Hematopoietic multipotent progenitor cell treated with erythropoietin and hydrocortisone succinate and interleukin-3 and kit ligand, for 8 days (in vitro differentiated cells): Measurements from ENCODE around the gene STK32B.
A peak's percentile ranks its signal among the peaks of the same experiment; 100 is the strongest.

Source experiments
- DNase-seq: peaks from one replicate; pipeline ENCODE4 v3.0.0-alpha.2; 2015

The STK32B gene

GRCh38 chr4:5127556-5127955, 76.3 kb downstream of the STK32B start:
- no peak for DNase-seq

DNA sequence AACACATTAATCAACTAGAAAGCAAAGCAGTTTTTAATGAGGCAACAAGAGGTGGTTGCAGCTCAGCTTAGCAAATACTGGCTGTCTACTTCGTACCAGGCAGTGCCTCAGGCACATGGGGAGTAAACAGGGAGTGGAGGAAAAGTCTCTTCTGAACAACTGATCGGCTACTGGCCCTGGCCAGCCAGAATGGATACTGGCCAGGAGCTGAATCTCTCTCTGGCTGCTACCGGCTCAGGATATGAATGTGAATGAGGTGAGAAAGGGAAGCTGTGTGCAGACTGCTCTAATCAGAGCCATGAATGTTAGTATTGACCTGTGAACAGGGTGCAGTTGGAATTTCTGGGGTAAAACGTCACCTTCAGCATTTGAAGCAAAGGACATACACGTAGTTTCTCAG, 77.3 kb downstream of the STK32B start:
- DNase-seq = no peak

- no peak for DNase-seq
These were observed 81.9 kb downstream of the STK32B start for GRCh38 chr4:5133201-5133600.

- no peak for DNase-seq
These were observed 82.8 kb downstream of the STK32B start for GRCh38 chr4:5133933-5134594.

GRCh38 chr4:5134620-5135019, 83.3 kb downstream of the STK32B start:
- no peak for DNase-seq

- no peak for DNase-seq
These were observed 85.9 kb downstream of the STK32B start for GRCh38 chr4:5137226-5137625.

- no peak for DNase-seq
These were observed 86.6 kb downstream of the STK32B start for GRCh38 chr4:5137927-5138326.

DNA sequence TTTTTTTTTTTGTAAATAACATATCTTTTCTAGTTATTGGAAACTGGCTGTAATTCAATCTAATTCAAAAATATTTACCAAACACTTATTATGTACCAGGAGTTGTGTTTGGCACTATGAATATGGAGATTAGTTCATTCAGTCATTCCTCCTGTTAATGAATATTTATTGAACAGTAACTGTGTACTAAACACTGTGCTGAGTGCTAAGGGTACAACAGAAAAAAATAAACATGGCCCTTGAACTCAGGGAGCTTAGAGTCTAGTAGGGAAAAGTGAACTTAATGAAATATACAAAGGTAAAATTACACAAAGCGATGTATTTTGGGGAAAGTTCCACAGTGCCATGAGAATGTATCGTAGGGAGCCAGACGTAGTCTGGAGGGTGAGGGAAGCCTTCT, 87.1 kb downstream of the STK32B start:
- DNase-seq = no peak

DNA sequence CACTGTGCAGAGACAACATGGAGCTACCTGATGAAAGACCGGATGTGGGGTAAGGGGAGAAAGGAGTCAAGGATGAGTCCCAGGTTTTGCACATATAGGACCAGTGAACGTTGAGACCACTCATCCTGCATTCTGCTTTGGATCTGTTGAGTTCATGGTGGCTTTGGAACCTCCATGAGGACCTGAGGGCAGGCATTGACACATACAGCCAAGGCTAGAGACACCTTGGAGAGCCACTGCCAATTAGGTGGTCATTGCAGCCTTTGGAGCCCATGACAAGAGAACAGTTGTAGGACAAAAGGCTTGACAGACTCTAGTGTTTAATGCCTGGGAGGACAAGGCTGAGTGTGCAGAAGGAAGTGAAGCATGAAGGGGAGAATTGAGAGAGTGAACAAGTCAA, 87.9 kb downstream of the STK32B start:
- DNase-seq = no peak

- no peak for DNase-seq
These were observed 90.5 kb downstream of the STK32B start for GRCh38 chr4:5141802-5142201.

- DNase-seq = peak; percentile 63
These were observed 91.4 kb downstream of the STK32B start for GRCh38 chr4:5142726-5143125.

- peak; percentile 25 for DNase-seq
These were observed 92.1 kb downstream of the STK32B start for GRCh38 chr4:5143306-5143861.

DNA sequence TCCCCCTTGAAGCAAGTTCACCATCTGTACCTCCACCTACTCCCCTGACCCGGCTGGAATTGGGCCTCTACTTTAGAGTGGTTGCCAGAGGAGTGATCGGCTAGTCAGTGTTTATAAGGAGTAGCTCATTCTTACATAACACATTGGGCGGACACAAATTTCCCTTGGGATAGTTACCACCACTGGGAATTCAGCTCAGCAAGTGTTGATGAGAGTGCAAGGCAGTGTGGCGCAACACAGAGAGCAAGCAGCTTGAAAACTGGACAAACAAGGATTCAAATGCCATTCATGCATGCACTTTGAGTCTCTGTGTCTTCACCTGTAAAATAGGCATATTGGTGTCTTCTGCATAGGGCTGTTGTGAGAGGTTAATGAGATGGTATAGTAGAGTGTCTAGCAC, 92.7 kb downstream of the STK32B start:
- DNase-seq = no peak

DNA sequence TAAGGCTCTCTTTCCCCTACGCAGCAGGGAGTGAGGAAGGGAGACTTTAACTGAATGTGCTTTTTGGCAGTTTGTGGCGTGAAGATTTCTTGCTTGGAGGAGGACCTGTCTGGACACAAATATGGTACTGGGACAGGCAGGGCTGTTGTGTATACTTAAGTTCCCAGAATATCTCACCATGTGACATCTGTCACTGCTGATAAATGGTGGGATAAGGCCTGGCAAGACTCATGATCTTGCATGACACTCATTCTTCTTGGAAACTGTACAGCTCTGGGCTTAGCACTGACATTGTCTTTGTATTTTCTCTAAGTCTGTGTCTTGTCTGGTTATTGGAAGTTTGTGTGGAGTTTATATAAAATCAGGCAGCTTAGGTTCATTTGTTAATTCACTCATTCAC, 93.1 kb downstream of the STK32B start:
- peak; percentile 93 for DNase-seq

DNA sequence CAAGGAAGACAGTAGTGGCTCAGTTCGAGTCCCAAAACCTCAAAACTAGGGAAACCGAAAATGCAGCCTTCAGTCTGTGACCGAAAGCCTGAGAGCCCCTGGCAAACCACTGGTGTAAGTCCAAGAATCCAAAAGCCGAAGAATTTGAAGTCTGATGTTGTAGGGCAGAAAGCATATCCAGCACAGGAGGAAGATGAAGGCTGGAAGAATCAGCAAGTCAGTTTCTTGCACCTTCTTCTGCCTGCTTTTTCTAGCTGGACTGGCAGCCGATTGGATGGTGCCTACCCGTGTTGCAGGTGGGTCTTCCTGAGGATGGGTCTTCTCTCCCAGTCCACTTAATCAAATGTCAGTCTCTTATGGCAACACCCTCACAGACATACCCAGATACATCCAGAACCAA, 95.0 kb downstream of the STK32B start:
- DNase-seq = no peak

- DNase-seq = no peak
These were observed 101.2 kb downstream of the STK32B start for GRCh38 chr4:5152521-5152920.

- DNase-seq = no peak
These were observed 105.4 kb downstream of the STK32B start for GRCh38 chr4:5156682-5157081.

DNA sequence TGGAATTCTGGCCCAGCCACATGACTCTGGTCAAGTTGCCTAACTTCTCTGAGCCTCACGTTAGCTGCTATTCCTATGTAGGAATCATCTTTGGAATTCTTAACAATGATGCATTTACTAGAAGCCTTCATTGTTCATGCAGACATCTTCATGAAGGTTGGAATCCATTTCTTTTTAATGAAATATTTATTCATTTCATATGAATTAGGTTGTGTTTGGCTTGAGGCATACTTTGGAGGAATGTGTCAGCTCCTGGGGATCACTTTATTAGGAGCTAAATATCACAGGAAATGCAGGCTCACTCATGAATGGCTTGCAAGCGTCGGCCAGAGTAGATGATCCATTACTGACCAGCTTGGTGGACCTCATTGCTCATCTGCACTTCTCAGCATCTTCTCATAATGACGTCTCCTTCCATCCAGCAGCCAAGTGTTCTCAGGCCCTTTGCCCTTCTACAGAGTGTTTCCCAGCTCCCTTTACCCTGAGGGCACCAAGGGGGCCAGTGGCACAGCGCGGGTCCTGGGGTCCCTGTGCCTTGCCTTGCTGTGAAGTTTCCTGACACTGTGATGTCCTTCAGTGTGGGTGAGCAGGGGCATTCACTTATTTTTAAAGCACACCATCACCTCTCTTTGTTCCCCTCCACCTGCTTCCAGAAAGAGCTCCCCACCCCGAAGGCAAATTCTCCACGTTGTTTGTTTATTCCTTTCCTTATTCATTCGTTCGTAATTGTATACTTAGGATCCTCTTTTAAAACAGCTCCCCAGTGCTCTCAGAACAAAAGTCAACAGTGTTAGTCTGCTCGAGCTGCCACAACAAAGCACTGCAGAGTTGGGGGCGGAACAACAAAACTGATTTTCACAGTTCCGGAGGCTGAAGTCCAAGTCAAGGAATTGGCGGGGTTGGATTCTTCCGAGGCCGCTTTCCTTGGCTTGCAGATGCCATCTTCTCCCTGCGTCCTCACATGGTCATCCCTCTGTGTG, 106.8 kb downstream of the STK32B start:
- DNase-seq = no peak

DNA sequence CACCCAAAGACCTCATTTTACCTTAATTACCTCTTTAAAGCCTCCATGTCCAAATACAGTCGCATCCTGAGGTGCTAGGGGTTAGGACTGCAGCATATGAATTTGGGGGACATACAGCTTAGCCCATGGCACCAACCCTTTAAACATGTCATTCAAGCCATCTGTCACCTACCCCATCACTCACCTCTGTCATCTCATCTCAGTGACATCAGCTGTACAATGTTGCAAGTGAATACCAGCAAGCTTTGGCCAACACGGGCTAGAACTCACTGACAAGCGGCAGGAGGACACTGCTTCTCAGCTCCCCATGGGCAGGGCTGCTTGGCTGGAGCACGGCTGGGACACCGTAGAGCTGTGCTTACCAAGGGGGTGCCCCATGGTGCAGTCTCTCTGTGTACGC, 107.5 kb downstream of the STK32B start:
- no peak for DNase-seq

- DNase-seq = no peak
These were observed 109.4 kb downstream of the STK32B start for GRCh38 chr4:5160668-5161067.

GRCh38 chr4:5162909-5163508, 111.7 kb downstream of the STK32B start:
- DNase-seq = no peak

- DNase-seq = no peak
These were observed 113.1 kb downstream of the STK32B start for GRCh38 chr4:5164221-5164912.
